A549 (cell line): ENCODE measurements around the gene DHX58.

Source experiments
- CHD2 ChIP-seq: fragments of 150-350 bp; IDR thresholded peaks from 2 replicates; pipeline ENCODE4 v1.6.1; 2014; ENCODE audit warnings: low read length; ENCODE audit not compliant: partially characterized antibody
- CTCF ChIP-seq: fragments of >200 bp; sonication (Bioruptor Twin); formaldehyde crosslinking; IDR thresholded peaks from 3 replicates; pipeline ENCODE4 v1.5.1; 2016
- MAX ChIP-seq: IDR thresholded peaks from 2 replicates; pipeline ENCODE4 v1.6.1; 2012
- POLR2A ChIP-seq: IDR thresholded peaks from 2 replicates; pipeline ENCODE4 v1.6.1; 2012; ENCODE audit warnings: mild to moderate bottlenecking, low read length
- RAD21 ChIP-seq, 2 experiments: fragments of >200 bp in 1 of 2; sonication (Bioruptor Twin) in 1 of 2; formaldehyde crosslinking in 1 of 2; IDR thresholded peaks in 1 of 2; conservative IDR thresholded peaks in 1 of 2; 2 replicates in 1 of 2; 3 replicates in 1 of 2; pipeline ENCODE4 v1.6.1; 2012 to 2018; ENCODE audit warnings: inconsistent platforms in 1 of 2
- SMC3 ChIP-seq: fragments of >200 bp; sonication (Bioruptor Twin); formaldehyde crosslinking; IDR thresholded peaks from 3 replicates; pipeline ENCODE4 v1.6.1; 2018; ENCODE audit warnings: inconsistent platforms
- TFCP2L1 ChIP-seq: fragments of 250-450 bp; sonication (Bioruptor Pico); IDR thresholded peaks from 2 replicates; pipeline ENCODE4 v1.5.0; 2021; ENCODE audit warnings: mild to moderate bottlenecking

DNA sequence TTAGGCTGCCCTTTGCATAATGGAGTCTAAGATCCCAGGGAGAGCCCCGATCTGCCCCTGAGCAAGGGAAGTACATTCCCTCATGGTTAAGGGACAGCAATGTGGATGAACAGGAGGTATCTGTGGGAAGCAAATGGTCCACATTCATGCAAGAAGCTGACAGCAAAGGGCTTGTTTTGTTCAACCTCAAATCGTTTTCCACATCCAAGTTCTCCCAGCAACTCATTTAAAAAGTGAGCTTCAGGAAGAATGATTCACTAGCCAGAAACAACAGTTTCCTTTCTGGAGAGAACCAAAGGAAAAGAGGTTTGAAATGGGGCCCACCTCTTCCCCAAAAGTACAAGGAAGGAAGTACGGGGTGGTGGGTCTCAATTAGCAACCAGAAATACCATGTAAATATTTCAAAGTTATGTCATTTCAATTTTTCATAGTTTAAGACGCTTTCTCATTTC lies 19.5 kb upstream of the DHX58 start:
- TF ChIP-seq POLR2A = no peak
- no peak for TF ChIP-seq CTCF
- TF ChIP-seq TFCP2L1 (CRISPR knock-in tag) = no peak
- TF ChIP-seq RAD21 (conservative IDR thresholded peaks at IDR 0.05 in 1 of 2, IDR thresholded peaks at IDR 0.05 in 1 of 2) = no peak
- TF ChIP-seq CHD2 = no peak
- no peak for TF ChIP-seq SMC3
- no peak for TF ChIP-seq MAX
